ENCODE measurements around the gene ATP8A2. TPM values are rescaled to one million over a fixed set of nuclear protein-coding genes. Genes with fewer than 3 reads are reported as not detected.

ATP8A2 gene
- total RNA-seq, 1 donor from 2014 or later, result 39.1 TPM

GRCh38 chr13:25860265-25860664 is 488.5 kb downstream of the ATP8A2 start:
- peaks cover under 1% of the 10 kb centered on the region for H3K4me1 Mint-ChIP-seq
- DNase-seq (ENCODE audit: low spot score in 2 of 2, unreplicated experiment in 2 of 2), result no peak
- no peak for TF ChIP-seq CTCF (IDR thresholded peaks at IDR 0.05; ENCODE audit: unreplicated experiment)
- H3K27me3 Mint-ChIP-seq (ENCODE audit: low read depth), result no peaks in the 10 kb centered on the region
- no peak overlapping the region for H3K4me3 Mint-ChIP-seq
- no peak overlapping the region for H3K27ac Mint-ChIP-seq
- H3K9me3 Mint-ChIP-seq, result no peaks in the 10 kb centered on the region
- peaks cover 1% of the 10 kb centered on the region for H3K36me3 Mint-ChIP-seq

DNA sequence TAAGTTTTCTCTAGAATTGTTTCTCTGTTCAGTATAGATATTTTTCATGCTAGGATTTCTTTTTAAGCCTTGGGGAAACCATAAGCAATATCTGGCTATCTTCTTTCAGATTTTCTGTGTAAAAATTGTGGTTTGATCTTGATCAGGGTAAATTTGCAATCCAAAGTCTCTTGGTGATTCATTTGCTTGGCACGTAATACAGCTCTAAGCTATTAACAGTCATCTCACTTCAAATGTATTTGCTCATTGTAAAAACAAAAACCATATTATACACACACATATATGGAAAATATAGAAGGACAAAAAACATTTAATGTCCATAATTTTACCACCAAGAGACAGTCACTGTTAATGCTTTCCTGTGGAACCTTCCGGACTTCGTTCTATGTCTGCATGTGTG is 489.1 kb downstream of the ATP8A2 start:
- H3K4me1 Mint-ChIP-seq, result peaks cover 3% of the 10 kb centered on the region
- TF ChIP-seq CTCF (IDR thresholded peaks at IDR 0.05; ENCODE audit: unreplicated experiment), result no peak
- H3K27me3 Mint-ChIP-seq (ENCODE audit: low read depth), result no peaks in the 10 kb centered on the region
- H3K4me3 Mint-ChIP-seq, result no peak overlapping the region
- DNase-seq (ENCODE audit: low spot score in 2 of 2, unreplicated experiment in 2 of 2), result no peak
- H3K36me3 Mint-ChIP-seq, result peaks cover 1% of the 10 kb centered on the region
- H3K9me3 Mint-ChIP-seq, result no peaks in the 10 kb centered on the region
- no peak overlapping the region for H3K27ac Mint-ChIP-seq

DNA sequence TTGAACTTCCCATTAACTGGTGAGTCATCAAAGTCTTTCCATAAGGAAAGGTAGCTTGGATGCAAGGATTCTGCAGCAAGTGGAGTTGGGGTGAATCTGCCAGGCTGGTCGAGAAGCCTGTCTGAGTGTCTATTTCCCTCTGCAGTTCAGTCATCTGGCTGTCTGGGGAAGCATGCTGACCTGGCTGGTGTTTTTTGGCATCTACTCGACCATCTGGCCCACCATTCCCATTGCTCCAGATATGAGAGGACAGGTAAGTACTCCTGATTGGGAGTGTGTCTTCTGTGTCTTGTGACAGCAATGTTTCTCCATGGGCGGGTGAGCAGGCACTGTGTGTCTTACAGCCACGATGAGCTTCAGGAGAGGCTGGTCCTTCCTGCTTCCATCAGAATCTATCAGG is 490.4 kb downstream of the ATP8A2 start:
- no peaks in the 10 kb centered on the region for H3K9me3 Mint-ChIP-seq
- TF ChIP-seq CTCF (IDR thresholded peaks at IDR 0.05; ENCODE audit: unreplicated experiment), result no peak
- no peak overlapping the region for H3K4me3 Mint-ChIP-seq
- H3K27me3 Mint-ChIP-seq (ENCODE audit: low read depth), result no peaks in the 10 kb centered on the region
- H3K27ac Mint-ChIP-seq, result no peak overlapping the region
- DNase-seq (ENCODE audit: low spot score in 2 of 2, unreplicated experiment in 2 of 2), result no peak
- H3K36me3 Mint-ChIP-seq, result no peaks in the 10 kb centered on the region
- peaks cover 3% of the 10 kb centered on the region for H3K4me1 Mint-ChIP-seq

DNA sequence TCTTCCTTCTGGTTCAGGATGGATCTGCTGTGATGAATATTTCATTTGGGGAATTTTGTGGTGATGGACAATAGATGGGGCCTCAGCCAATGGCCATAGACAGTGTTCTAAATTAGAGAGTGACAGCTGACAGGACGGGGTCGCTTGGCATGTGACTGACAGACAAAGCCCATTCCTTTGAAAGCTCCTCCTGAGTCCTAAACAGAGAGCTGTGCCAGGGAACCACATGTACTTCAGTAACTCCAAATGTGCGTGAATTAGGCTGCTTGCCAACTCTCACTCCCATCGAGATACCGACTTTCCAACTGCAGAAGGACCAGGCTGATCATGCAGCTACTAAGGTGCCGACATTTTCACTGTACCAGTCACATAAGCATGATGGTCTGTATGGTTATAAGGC is 492.3 kb downstream of the ATP8A2 start:
- no peak for TF ChIP-seq CTCF (IDR thresholded peaks at IDR 0.05; ENCODE audit: unreplicated experiment)
- peaks cover 3% of the 10 kb centered on the region for H3K36me3 Mint-ChIP-seq
- no peak for DNase-seq (ENCODE audit: low spot score in 2 of 2, unreplicated experiment in 2 of 2)
- no peaks in the 10 kb centered on the region for H3K9me3 Mint-ChIP-seq
- no peak overlapping the region for H3K27ac Mint-ChIP-seq
- no peak overlapping the region for H3K4me3 Mint-ChIP-seq
- H3K4me1 Mint-ChIP-seq, result peaks cover 3% of the 10 kb centered on the region
- no peaks in the 10 kb centered on the region for H3K27me3 Mint-ChIP-seq (ENCODE audit: low read depth)

DNA sequence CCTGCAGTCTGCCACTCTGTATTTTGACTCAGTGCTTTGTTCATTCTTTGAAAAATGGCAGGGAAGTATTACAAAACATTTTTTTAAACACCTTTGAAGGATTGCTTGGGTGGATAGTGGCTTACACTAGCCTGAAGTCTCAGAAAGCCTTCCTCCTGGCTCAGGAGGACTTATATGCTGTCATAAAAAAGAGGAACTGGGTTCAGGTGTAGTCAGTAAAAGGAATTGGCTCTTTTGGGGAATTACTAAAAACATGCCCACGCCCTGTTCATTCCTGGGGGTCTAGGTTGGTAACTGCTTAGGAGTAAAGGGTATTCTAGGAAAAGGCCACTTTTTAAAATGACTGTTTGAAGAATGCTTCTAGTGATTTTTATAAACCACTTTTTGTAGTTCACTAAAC is 493.2 kb downstream of the ATP8A2 start:
- Mint-ChIP-seq H3K27me3 (ENCODE audit: low read depth) (no peaks in the 10 kb centered on the region), H3K36me3 (peaks cover 3% of the 10 kb centered on the region), H3K4me1 (peaks cover 3% of the 10 kb centered on the region), H3K9me3 (no peaks in the 10 kb centered on the region), H3K27ac (no peak overlapping the region), H3K4me3 (no peak overlapping the region)
- no peak for DNase-seq (ENCODE audit: low spot score in 2 of 2, unreplicated experiment in 2 of 2)
- TF ChIP-seq CTCF (IDR thresholded peaks at IDR 0.05; ENCODE audit: unreplicated experiment), result no peak

GRCh38 chr13:25865391-25865790 is 493.6 kb downstream of the ATP8A2 start:
- TF ChIP-seq CTCF (IDR thresholded peaks at IDR 0.05; ENCODE audit: unreplicated experiment), result no peak
- DNase-seq (ENCODE audit: low spot score in 2 of 2, unreplicated experiment in 2 of 2), result no peak
- H3K27me3 Mint-ChIP-seq (ENCODE audit: low read depth), result no peaks in the 10 kb centered on the region
- H3K36me3 Mint-ChIP-seq, result peaks cover 3% of the 10 kb centered on the region
- H3K4me1 Mint-ChIP-seq, result peaks cover 3% of the 10 kb centered on the region
- no peaks in the 10 kb centered on the region for H3K9me3 Mint-ChIP-seq
- no peak overlapping the region for H3K27ac Mint-ChIP-seq
- no peak overlapping the region for H3K4me3 Mint-ChIP-seq

Measured in mesothelial cell of epicardium (in vitro differentiated cells).